Fibroblast of gingiva (primary cell): ENCODE results near the gene THRA.
A peak's percentile ranks its signal among the peaks of the same experiment; 100 is the strongest.

ENCODE experiments used
- DNase-seq: peaks from one replicate; pipeline ENCODE4 v3.0.0-alpha.2; 2011; ENCODE audit warnings: low read depth

The THRA gene

GRCh38 chr17:40064971-40065768 is 2.4 kb downstream of the THRA start:
- DNase-seq: peak; percentile 37

GRCh38 chr17:40065769-40066510 is 3.2 kb downstream of the THRA start:
- no peak for DNase-seq

- no peak for DNase-seq
Observed at GRCh38 chr17:40067710-40068109, 4.9 kb downstream of the THRA start.

- DNase-seq: no peak
Observed at GRCh38 chr17:40068129-40068581, 5.4 kb downstream of the THRA start.

GRCh38 chr17:40068584-40068916 is 5.8 kb downstream of the THRA start:
- DNase-seq: no peak

GRCh38 chr17:40068917-40069750 is 6.4 kb downstream of the THRA start:
- peak; percentile 92 for DNase-seq

- DNase-seq: no peak
Observed at GRCh38 chr17:40069751-40070708, 7.3 kb downstream of the THRA start.

GRCh38 chr17:40070709-40071312 is 8.0 kb downstream of the THRA start:
- no peak for DNase-seq

- DNase-seq: no peak
Observed at GRCh38 chr17:40071313-40072039, 8.7 kb downstream of the THRA start.

- DNase-seq: peak; percentile 93
Observed at GRCh38 chr17:40072040-40072734, 9.4 kb downstream of the THRA start.

GRCh38 chr17:40072735-40073346 is 10.1 kb downstream of the THRA start:
- DNase-seq: peak; percentile 30

GRCh38 chr17:40073454-40074174 is 10.8 kb downstream of the THRA start:
- DNase-seq: no peak

- no peak for DNase-seq
Observed at GRCh38 chr17:40074175-40074512, 11.4 kb downstream of the THRA start.

GRCh38 chr17:40074871-40075200 is 12.1 kb downstream of the THRA start:
- DNase-seq: no peak

GRCh38 chr17:40075201-40075941 is 12.6 kb downstream of the THRA start:
- DNase-seq: peak; percentile 93

GRCh38 chr17:40075942-40076498 is 13.3 kb downstream of the THRA start:
- no peak for DNase-seq

- no peak for DNase-seq
Observed at GRCh38 chr17:40076591-40076990, 13.8 kb downstream of the THRA start.

- no peak for DNase-seq
Observed at GRCh38 chr17:40079545-40079944, 16.8 kb downstream of the THRA start.
